ENCODE data around the gene FAM216B.

Gene FAM216B

DNA sequence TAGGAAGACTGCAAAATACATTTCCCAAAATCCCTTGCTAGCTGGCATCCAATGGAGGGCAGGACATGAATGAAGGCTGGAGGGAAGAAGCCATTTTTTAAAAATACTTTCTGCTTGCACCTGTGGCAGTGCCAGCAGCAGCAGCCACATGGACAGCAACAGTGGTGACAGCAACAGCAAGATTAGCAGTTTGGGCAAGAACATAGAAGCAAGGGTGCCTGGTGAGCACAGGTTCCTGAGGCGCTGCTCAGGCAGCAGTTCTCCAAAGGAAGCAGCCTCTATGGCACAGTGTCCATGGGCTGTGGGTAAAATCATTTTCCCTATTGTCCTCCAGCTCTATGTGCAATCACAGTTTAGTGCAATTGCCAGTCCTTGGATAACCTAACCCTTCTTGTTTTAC lies 1.3 kb upstream of the FAM216B start:
- no peak overlapping the region for H3K4me3 ChIP-seq (ENCODE audit: low read length, poor library complexity, severe bottlenecking)
- H3K4me2 ChIP-seq (ENCODE audit: low read depth, low read length, poor library complexity, severe bottlenecking) = no peak overlapping the region
- no peaks in the 10 kb centered on the region for H3F3A ChIP-seq (ENCODE audit: low read depth)
- no peaks in the 10 kb centered on the region for H3K36me3 ChIP-seq (ENCODE audit: insufficient read depth, low read length)
- H3K9ac ChIP-seq (ENCODE audit: low read depth, low read length, poor library complexity, severe bottlenecking) = no peak overlapping the region
- H3K27me3 ChIP-seq (ENCODE audit: insufficient read depth, low read length, poor library complexity, severe bottlenecking) = no peaks in the 10 kb centered on the region
- H3K9me3 ChIP-seq (ENCODE audit: insufficient read depth, low read depth, low read length) = no peaks in the 10 kb centered on the region
- no peaks in the 10 kb centered on the region for H3K9me2 ChIP-seq (replicated peaks; ENCODE audit: low read depth, low read length)
- H4K20me1 ChIP-seq (ENCODE audit: insufficient read depth, low read length, poor library complexity, severe bottlenecking) = no peaks in the 10 kb centered on the region
- TF ChIP-seq, protein P1, sequence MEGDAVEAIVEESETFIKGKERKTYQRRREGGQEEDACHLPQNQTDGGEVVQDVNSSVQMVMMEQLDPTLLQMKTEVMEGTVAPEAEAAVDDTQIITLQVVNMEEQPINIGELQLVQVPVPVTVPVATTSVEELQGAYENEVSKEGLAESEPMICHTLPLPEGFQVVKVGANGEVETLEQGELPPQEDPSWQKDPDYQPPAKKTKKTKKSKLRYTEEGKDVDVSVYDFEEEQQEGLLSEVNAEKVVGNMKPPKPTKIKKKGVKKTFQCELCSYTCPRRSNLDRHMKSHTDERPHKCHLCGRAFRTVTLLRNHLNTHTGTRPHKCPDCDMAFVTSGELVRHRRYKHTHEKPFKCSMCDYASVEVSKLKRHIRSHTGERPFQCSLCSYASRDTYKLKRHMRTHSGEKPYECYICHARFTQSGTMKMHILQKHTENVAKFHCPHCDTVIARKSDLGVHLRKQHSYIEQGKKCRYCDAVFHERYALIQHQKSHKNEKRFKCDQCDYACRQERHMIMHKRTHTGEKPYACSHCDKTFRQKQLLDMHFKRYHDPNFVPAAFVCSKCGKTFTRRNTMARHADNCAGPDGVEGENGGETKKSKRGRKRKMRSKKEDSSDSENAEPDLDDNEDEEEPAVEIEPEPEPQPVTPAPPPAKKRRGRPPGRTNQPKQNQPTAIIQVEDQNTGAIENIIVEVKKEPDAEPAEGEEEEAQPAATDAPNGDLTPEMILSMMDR (conservative IDR thresholded peaks at IDR 0.05; ENCODE audit: low read length) = no peak
- TF ChIP-seq EZH2phosphoT487 (IDR thresholded peaks at IDR 0.05; ENCODE audit: borderline replicate concordance) = no peak
- no peaks in the 10 kb centered on the region for H3K79me2 ChIP-seq (ENCODE audit: insufficient read depth, low read length)
- no peak overlapping the region for H2AFZ ChIP-seq (ENCODE audit: low read length)
- no peaks in the 10 kb centered on the region for H3K4me1 ChIP-seq (ENCODE audit: insufficient read depth, low read length, poor library complexity, severe bottlenecking)

DNA sequence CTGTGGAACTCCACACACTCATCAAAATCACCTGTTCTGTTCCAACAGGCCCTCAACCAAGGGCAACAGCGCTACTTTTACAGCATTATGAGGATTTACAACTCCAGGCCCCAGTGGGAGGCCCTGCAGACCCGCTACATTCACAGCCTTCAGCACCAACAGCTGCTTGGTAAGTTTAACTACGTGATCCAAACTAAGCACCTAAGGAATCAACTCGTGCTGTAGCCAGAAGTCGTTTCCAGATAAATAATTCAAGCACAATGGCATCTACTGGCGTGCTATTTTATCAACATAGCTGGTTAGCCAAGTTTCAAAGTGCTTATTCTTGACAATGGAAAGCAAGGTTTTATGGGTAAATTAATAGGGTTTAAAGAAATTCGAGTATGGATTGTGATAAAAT lies 5.3 kb downstream of the FAM216B start:
- no peaks in the 10 kb centered on the region for H3F3A ChIP-seq (ENCODE audit: low read depth)
- no peak overlapping the region for H2AFZ ChIP-seq (ENCODE audit: low read length)
- TF ChIP-seq EZH2phosphoT487 (IDR thresholded peaks at IDR 0.05; ENCODE audit: borderline replicate concordance) = no peak
- TF ChIP-seq, protein P1 (conservative IDR thresholded peaks at IDR 0.05; ENCODE audit: low read length) = no peak

DNA sequence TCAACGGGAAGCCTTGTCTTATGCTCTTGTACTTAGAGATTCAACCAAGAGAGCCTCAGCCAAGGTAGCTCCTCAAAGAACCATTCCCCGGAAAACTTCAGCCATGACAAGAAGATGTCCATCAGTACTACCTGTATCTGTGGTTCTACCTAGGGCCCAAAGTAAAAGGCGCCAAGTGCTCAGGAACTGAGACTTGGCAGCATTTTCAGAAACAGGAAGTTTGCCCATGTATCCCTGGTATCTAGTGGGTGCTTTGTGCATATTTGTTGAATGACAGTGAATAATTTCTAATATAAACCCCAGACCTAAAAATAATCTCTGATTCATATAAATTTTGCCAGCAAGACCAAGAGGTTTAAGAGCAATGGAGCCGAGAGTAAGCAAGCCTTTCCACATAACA lies 7.2 kb downstream of the FAM216B start:
- Histone ChIP-seq H3K4me1 (ENCODE audit: insufficient read depth, low read length, poor library complexity, severe bottlenecking) (peaks cover 5% of the 10 kb centered on the region), H3K9ac (ENCODE audit: low read depth, low read length, poor library complexity, severe bottlenecking) (no peak overlapping the region), H3K4me2 (ENCODE audit: low read depth, low read length, poor library complexity, severe bottlenecking) (no peak overlapping the region), H3K9me2 (replicated peaks; ENCODE audit: low read depth, low read length) (no peaks in the 10 kb centered on the region), H3K9me3 (ENCODE audit: insufficient read depth, low read depth, low read length) (no peaks in the 10 kb centered on the region), H4K20me1 (ENCODE audit: insufficient read depth, low read length, poor library complexity, severe bottlenecking) (no peaks in the 10 kb centered on the region), H2AFZ (ENCODE audit: low read length) (no peak overlapping the region), H3F3A (ENCODE audit: low read depth) (no peaks in the 10 kb centered on the region), H3K36me3 (ENCODE audit: insufficient read depth, low read length) (no peaks in the 10 kb centered on the region), H3K27me3 (ENCODE audit: insufficient read depth, low read length, poor library complexity, severe bottlenecking) (no peaks in the 10 kb centered on the region), H3K4me3 (ENCODE audit: low read length, poor library complexity, severe bottlenecking) (no peak overlapping the region), H3K79me2 (ENCODE audit: insufficient read depth, low read length) (no peaks in the 10 kb centered on the region)
- TF ChIP-seq, protein P1 (conservative IDR thresholded peaks at IDR 0.05; ENCODE audit: low read length) = no peak
- no peak for TF ChIP-seq EZH2phosphoT487 (IDR thresholded peaks at IDR 0.05; ENCODE audit: borderline replicate concordance)

More for the DNA sequence above, 5.3 kb downstream of the FAM216B start:
- Histone ChIP-seq H3K79me2 (ENCODE audit: insufficient read depth, low read length) (no peaks in the 10 kb centered on the region), H3K4me2 (ENCODE audit: low read depth, low read length, poor library complexity, severe bottlenecking) (no peak overlapping the region), H3K36me3 (ENCODE audit: insufficient read depth, low read length) (no peaks in the 10 kb centered on the region), H3K9me3 (ENCODE audit: insufficient read depth, low read depth, low read length) (no peaks in the 10 kb centered on the region), H3K4me3 (ENCODE audit: low read length, poor library complexity, severe bottlenecking) (no peak overlapping the region), H3K27me3 (ENCODE audit: insufficient read depth, low read length, poor library complexity, severe bottlenecking) (no peaks in the 10 kb centered on the region), H3K4me1 (ENCODE audit: insufficient read depth, low read length, poor library complexity, severe bottlenecking) (peaks cover 5% of the 10 kb centered on the region), H3K9ac (ENCODE audit: low read depth, low read length, poor library complexity, severe bottlenecking) (no peak overlapping the region), H4K20me1 (ENCODE audit: insufficient read depth, low read length, poor library complexity, severe bottlenecking) (no peaks in the 10 kb centered on the region), H3K9me2 (replicated peaks; ENCODE audit: low read depth, low read length) (no peaks in the 10 kb centered on the region)

All from Loucy (cell line).